HUES48 (cell line): ENCODE measurements around the gene TOMT.
"Not testable (repeated sequence)": the region's sequence is repeated elsewhere in the genome, so short reads cannot be mapped to it uniquely, and the experiment has no call there.

Experiments used
- H3K27ac ChIP-seq: one replicate; pipeline ENCODE4 v1.7.0; 2013; ENCODE audit warnings: low read depth, low read length, inconsistent platforms
- H3K27me3 ChIP-seq: 2 replicates; pipeline ENCODE4 v1.6.1; 2013; ENCODE audit warnings: mild to moderate bottlenecking, low read length; ENCODE audit not compliant: control insufficient read depth, insufficient read depth
- H3K36me3 ChIP-seq: 2 replicates; pipeline ENCODE4 v1.6.1; 2013; ENCODE audit warnings: low read length; ENCODE audit not compliant: control insufficient read depth, insufficient read depth
- H3K4me1 ChIP-seq: 2 replicates; pipeline ENCODE4 v1.6.1; 2013; ENCODE audit warnings: mild to moderate bottlenecking, low read length; ENCODE audit not compliant: control insufficient read depth, insufficient read depth
- H3K4me3 ChIP-seq: 2 replicates; pipeline ENCODE4 v1.5.1; 2013; ENCODE audit warnings: mild to moderate bottlenecking, low read depth, low read length
- H3K9ac ChIP-seq: 2 replicates; pipeline ENCODE4 v1.6.1; 2013; ENCODE audit warnings: mild to moderate bottlenecking, low read depth, low read length, moderate library complexity
- H3K9me3 ChIP-seq: 2 replicates; pipeline ENCODE4 v1.6.1; 2013; ENCODE audit warnings: low read length; ENCODE audit not compliant: control insufficient read depth, insufficient read depth

TOMT gene

GRCh38 chr11:72127923-72128322 is 22.2 kb downstream of the TOMT start:
- peaks cover 5% of the 10 kb centered on the region; the same call in 1 of the 2 replicates for H3K27me3 ChIP-seq
- H3K9me3 ChIP-seq = peaks cover 25% of the 10 kb centered on the region
- H3K36me3 ChIP-seq = no peaks in the 10 kb centered on the region
- no peak overlapping the region for H3K27ac ChIP-seq
- no peak overlapping the region for H3K9ac ChIP-seq
- H3K4me3 ChIP-seq = no peak overlapping the region
- H3K4me1 ChIP-seq = no peaks in the 10 kb centered on the region

- no peaks in the 10 kb centered on the region for H3K4me1 ChIP-seq
- H3K9me3 ChIP-seq = peaks cover 22% of the 10 kb centered on the region
- H3K27ac ChIP-seq = no peak overlapping the region
- no peaks in the 10 kb centered on the region for H3K36me3 ChIP-seq
- no peak overlapping the region for H3K4me3 ChIP-seq
- H3K27me3 ChIP-seq = peaks cover 5% of the 10 kb centered on the region; the same call in 1 of the 2 replicates
- no peak overlapping the region for H3K9ac ChIP-seq
These were observed 23.7 kb downstream of the TOMT start for GRCh38 chr11:72129381-72129780.

- Histone ChIP-seq H3K27ac (no peak overlapping the region), H3K27me3 (peaks cover 5% of the 10 kb centered on the region; the same call in 1 of the 2 replicates), H3K4me3 (no peak overlapping the region), H3K4me1 (no peaks in the 10 kb centered on the region), H3K9me3 (peaks cover 17% of the 10 kb centered on the region), H3K9ac (no peak overlapping the region), H3K36me3 (no peaks in the 10 kb centered on the region)
These were observed 26.9 kb downstream of the TOMT start for GRCh38 chr11:72132646-72133045.

- not testable (repeated sequence) for H3K9ac ChIP-seq, H3K9me3 ChIP-seq, H3K27ac ChIP-seq, H3K4me1 ChIP-seq, H3K27me3 ChIP-seq, H3K4me3 ChIP-seq, H3K36me3 ChIP-seq
These were observed 29.7 kb downstream of the TOMT start, which contains the start of gene FOLR3 for GRCh38 chr11:72135473-72135872. FOLR3 (plus strand) TSS chr11:72135725; CDS start chr11:72135953, 228 bp downstream.

- Histone ChIP-seq H3K27ac (no peak overlapping the region), H3K9ac (no peak overlapping the region), H3K4me1 (peaks cover 2% of the 10 kb centered on the region; the same call in 1 of the 2 replicates), H3K27me3 (peaks cover 5% of the 10 kb centered on the region; the same call in 1 of the 2 replicates), H3K36me3 (no peaks in the 10 kb centered on the region), H3K4me3 (no peak overlapping the region), H3K9me3 (no peaks in the 10 kb centered on the region)
These were observed 30.4 kb downstream of the TOMT start for GRCh38 chr11:72135891-72136683.

- Histone ChIP-seq H3K9me3 (no peaks in the 10 kb centered on the region), H3K36me3 (no peaks in the 10 kb centered on the region), H3K27me3 (peaks cover 5% of the 10 kb centered on the region; the same call in 1 of the 2 replicates), H3K27ac (no peak overlapping the region), H3K9ac (no peak overlapping the region), H3K4me1 (peaks cover 4% of the 10 kb centered on the region; the same call in 1 of the 2 replicates), H3K4me3 (no peak overlapping the region)
These were observed 31.0 kb downstream of the TOMT start for GRCh38 chr11:72136684-72137262.

- H3K4me3 ChIP-seq = no peak overlapping the region
- no peaks in the 10 kb centered on the region for H3K27me3 ChIP-seq
- H3K36me3 ChIP-seq = no peaks in the 10 kb centered on the region
- H3K9ac ChIP-seq = no peak overlapping the region
- peaks cover 4% of the 10 kb centered on the region; the same call in 1 of the 2 replicates for H3K4me1 ChIP-seq
- no peaks in the 10 kb centered on the region for H3K9me3 ChIP-seq
- no peak overlapping the region for H3K27ac ChIP-seq
These were observed 33.2 kb downstream of the TOMT start for GRCh38 chr11:72138821-72139390.

GRCh38 chr11:72139500-72139899 is 33.8 kb downstream of the TOMT start:
- peaks cover 4% of the 10 kb centered on the region; the same call in 1 of the 2 replicates for H3K4me1 ChIP-seq
- no peak overlapping the region for H3K27ac ChIP-seq
- no peaks in the 10 kb centered on the region for H3K9me3 ChIP-seq

GRCh38 chr11:72140661-72141060 is 34.9 kb downstream of the TOMT start:
- Histone ChIP-seq H3K9me3 (no peaks in the 10 kb centered on the region), H3K27ac (no peak overlapping the region), H3K36me3 (no peaks in the 10 kb centered on the region), H3K4me1 (peaks cover 4% of the 10 kb centered on the region; the same call in 1 of the 2 replicates), H3K4me3 (no peak overlapping the region), H3K27me3 (no peaks in the 10 kb centered on the region), H3K9ac (no peak overlapping the region)

More at GRCh38 chr11:72139500-72139899, 33.8 kb downstream of the TOMT start:
- Histone ChIP-seq H3K9ac (no peak overlapping the region), H3K36me3 (no peaks in the 10 kb centered on the region), H3K4me3 (no peak overlapping the region), H3K27me3 (no peaks in the 10 kb centered on the region)

GRCh38 chr11:72141066-72141465 is 35.3 kb downstream of the TOMT start:
- no peak overlapping the region for H3K9ac ChIP-seq
- no peaks in the 10 kb centered on the region for H3K36me3 ChIP-seq
- H3K27ac ChIP-seq = no peak overlapping the region
- H3K4me3 ChIP-seq = no peak overlapping the region
- H3K4me1 ChIP-seq = peaks cover 4% of the 10 kb centered on the region; the same call in 1 of the 2 replicates
- no peaks in the 10 kb centered on the region for H3K9me3 ChIP-seq
- no peaks in the 10 kb centered on the region for H3K27me3 ChIP-seq

- not testable (repeated sequence) for H3K27ac ChIP-seq, H3K4me1 ChIP-seq, H3K9me3 ChIP-seq, H3K4me3 ChIP-seq, H3K36me3 ChIP-seq, H3K27me3 ChIP-seq, H3K9ac ChIP-seq
These were observed 36.4 kb downstream of the TOMT start for GRCh38 chr11:72142086-72142485.
